ENCODE results near the gene KCNT2.

- TF ChIP-seq CTCF (IDR thresholded peaks at IDR 0.05; ENCODE audit: low read length) (no peak), EZH2 (optimal IDR thresholded peaks at IDR 0.05; ENCODE audit: low read depth, low read length) (no peak), EZH2phosphoT487 (IDR thresholded peaks at IDR 0.05; ENCODE audit: low read length) (no peak)
These were observed 47.3 kb upstream of the KCNT2 start for GRCh38 chr1:196655494-196655893.
